ENCODE data around the gene TTBK2. TPM values are rescaled to one million over a fixed set of nuclear protein-coding genes. Genes with fewer than 3 reads are reported as not detected.
"Not testable (repeated sequence)": the region's sequence is repeated elsewhere in the genome, so short reads cannot be mapped to it uniquely, and the experiment has no call there.

TTBK2 gene
- total RNA-seq = 10 to 100 TPM; 17.2 to 17.7 TPM

DNA sequence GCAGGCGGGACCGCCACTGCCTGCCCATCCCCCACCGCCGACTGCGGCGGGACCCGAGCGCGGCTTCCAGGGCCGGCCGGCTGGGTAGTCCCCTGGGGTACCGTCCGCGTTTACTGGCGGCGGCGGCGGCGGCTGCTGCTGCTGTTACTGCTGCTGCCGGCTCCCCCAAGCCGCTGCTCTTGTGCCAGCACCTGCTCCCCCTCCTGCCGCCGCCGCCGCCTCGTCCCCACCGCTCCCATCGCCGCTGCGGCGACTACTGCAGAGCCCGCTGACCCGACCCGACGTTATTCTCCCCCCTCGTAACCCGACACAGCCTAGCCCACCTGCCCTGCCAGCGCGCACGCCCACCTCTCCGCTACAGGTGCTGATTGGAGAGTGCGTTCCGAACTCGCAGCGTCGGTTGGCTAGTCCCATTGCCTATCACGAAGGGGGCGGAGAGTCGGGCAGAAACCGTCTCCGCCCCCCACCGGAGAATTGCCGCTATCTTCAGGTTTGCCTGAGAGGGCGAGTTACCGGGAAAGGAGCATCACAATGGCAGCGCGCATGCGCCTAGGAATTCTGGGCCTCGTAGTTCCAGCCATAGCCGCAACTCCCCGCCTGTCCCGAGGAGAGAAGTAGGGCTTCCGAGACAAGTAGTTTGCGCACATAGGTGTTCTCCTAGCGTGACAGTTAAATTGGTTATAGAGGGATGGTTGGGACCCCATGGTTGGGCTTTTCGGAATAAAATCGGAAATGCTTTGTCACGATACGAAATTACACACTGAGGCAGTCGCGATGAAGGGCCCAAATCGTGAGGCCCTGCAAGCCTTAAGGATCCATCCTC lies at the start of gene TTBK2:
Gene TTBK2 (minus strand): TSS at position 260 of the 823 bp plus-strand sequence. CDS start 42,161 bp downstream, outside the sequence.
- H3K9me3 Mint-ChIP-seq = no peaks in the 10 kb centered on the region
- POLR2A ChIA-PET = interaction anchor here (1.0 kb wide), 1 partner anchor 10 kb away, joined by 3 read pairs; no protein-coding TSS in a partner anchor

DNA sequence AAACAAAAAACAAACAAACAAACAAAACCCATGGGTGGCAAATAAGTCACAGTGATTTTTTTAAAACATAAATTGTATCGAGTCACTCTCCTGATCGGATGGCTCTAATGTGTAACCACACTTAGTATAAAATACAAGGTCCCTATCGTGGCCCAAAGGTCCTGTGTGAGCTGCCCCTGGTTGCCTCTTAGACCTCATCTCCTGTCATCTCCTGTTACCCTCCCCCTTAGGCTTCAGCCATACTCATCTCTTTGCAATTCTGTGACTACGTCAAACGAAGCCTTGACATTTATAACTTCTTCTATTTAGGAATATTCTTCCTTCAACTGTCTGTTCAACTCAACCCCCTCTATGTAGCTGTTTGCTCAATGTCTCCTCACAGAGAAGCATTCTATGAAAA lies 43.9 kb upstream of the TTBK2 start:
- H3K36me3 Mint-ChIP-seq = peaks cover 29% of the 10 kb centered on the region
- peaks cover 2% of the 10 kb centered on the region for H3K4me1 Mint-ChIP-seq
- H3K9me3 Mint-ChIP-seq = peaks cover 4% of the 10 kb centered on the region
- POLR2A ChIA-PET = interaction anchor here (0.6 kb wide), 1 partner anchor 510 kb away, joined by 3 read pairs; no protein-coding TSS in a partner anchor
- no peak overlapping the region for H3K4me3 Mint-ChIP-seq
- ATAC-seq (ENCODE audit: low read depth) (no peak), DNase-seq (no peak)
- H3K27me3 Mint-ChIP-seq = no peaks in the 10 kb centered on the region
- no peak overlapping the region for H3K27ac Mint-ChIP-seq

More for the DNA sequence above, at the start of gene TTBK2:
- Mint-ChIP-seq H3K27ac (peak within 1 kb of the TSS; percentile 94), H3K4me3 (peak within 1 kb of the TSS; percentile 99), H3K4me1 (peaks cover 27% of the 10 kb centered on the region), H3K36me3 (peaks cover 9% of the 10 kb centered on the region), H3K27me3 (peaks cover 5% of the 10 kb centered on the region)
- ATAC-seq (ENCODE audit: low read depth) = peak; percentile 95
- peak; percentile 94 for DNase-seq

DNA sequence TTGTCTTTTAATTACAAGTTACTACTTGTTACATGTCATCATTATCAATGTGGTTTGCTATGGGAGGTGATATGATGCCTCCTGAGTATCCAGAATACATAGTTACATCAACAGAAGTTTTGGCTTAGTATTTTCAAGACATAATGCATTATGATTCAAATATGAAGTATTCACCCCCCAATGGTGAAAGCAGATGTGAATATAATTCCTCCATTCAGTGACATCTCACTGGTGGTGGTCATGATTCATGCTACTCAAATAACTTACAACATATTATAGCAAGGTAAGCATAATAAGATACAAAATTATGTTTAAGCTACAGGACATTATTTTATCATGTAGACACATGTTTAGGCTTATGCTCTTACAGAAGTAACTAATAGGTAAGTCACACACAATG lies 34.9 kb upstream of the TTBK2 start:
- POLR2A ChIA-PET = no interaction called here
- H3K9me3 Mint-ChIP-seq = no peaks in the 10 kb centered on the region
- no peak overlapping the region for H3K4me3 Mint-ChIP-seq
- ATAC-seq (ENCODE audit: low read depth) = no peak
- peaks cover 37% of the 10 kb centered on the region for H3K36me3 Mint-ChIP-seq
- peaks cover 2% of the 10 kb centered on the region for H3K4me1 Mint-ChIP-seq
- no peak overlapping the region for H3K27ac Mint-ChIP-seq
- H3K27me3 Mint-ChIP-seq = no peaks in the 10 kb centered on the region
- DNase-seq = no peak

DNA sequence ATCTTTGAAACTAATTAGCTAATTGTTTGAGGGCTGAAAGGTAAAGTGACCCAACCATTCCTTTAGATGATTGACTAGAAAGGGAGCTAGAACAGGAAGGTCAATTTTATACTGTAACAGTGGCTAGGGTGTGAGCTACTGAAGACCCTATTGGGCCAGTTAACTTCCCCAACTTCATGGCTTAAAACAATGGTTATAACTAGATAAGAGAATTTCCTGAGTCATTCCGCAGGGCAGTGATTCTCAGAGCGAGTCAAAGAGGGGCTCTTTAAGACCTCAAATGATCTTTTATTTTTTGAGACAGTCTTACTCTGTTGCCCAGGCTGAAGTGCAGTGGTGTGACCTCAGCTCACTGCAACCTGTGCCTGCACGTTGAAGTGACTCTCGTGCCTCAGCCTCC lies 33.7 kb upstream of the TTBK2 start:
- H3K27ac Mint-ChIP-seq = no peak overlapping the region
- peaks cover 35% of the 10 kb centered on the region for H3K36me3 Mint-ChIP-seq
- no peaks in the 10 kb centered on the region for H3K4me1 Mint-ChIP-seq
- H3K27me3 Mint-ChIP-seq = no peaks in the 10 kb centered on the region
- H3K4me3 Mint-ChIP-seq = no peak overlapping the region
- DNase-seq = no peak
- POLR2A ChIA-PET = no interaction called here
- no peaks in the 10 kb centered on the region for H3K9me3 Mint-ChIP-seq
- no peak for ATAC-seq (ENCODE audit: low read depth)

DNA sequence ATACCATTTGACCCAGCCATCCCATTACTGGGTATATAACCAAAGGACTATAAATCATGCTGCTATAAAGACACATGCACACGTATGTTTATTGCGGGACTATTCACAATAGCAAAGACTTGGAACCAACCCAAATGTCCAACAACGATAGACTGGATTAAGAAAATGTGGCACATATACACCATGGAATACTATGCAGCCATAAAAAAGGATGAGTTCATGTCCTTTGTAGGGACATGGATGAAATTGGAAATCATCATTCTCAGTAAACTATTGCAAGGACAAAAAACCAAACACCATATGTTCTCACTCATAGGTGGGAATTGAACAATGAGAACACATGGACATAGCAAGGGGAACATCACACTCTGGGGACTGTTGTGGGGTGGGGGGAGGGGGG lies 28.3 kb upstream of the TTBK2 start:
- H3K9me3 Mint-ChIP-seq; POLR2A ChIA-PET; H3K4me1 Mint-ChIP-seq; DNase-seq; H3K27ac Mint-ChIP-seq; H3K27me3 Mint-ChIP-seq; H3K4me3 Mint-ChIP-seq; ATAC-seq (ENCODE audit: low read depth): not testable (repeated sequence)
- peaks cover 35% of the 10 kb centered on the region for H3K36me3 Mint-ChIP-seq

DNA sequence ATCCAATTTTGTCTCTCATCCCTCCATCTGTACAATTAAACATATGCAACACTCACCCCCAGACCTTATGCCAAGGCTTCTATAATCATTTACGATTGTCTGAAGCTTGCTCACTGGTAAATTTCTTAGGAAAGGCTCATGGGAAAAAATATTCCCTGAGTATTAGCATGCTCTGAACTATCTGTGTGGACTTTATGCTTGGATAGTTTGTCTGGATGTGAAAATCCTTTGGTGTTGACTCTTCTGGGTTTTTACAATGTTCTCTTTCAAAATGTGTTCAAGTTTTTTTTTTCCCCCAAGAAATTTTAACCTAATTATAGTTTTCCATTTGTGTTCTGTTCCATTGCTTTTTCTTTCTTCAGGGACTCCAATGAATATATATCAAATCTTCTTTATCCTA lies 19.9 kb upstream of the TTBK2 start:
- POLR2A ChIA-PET = no interaction called here
- Mint-ChIP-seq H3K4me1 (no peaks in the 10 kb centered on the region), H3K27ac (no peak overlapping the region), H3K9me3 (no peaks in the 10 kb centered on the region), H3K27me3 (no peaks in the 10 kb centered on the region), H3K4me3 (no peak overlapping the region), H3K36me3 (peaks cover 9% of the 10 kb centered on the region)
- DNase-seq (no peak), ATAC-seq (ENCODE audit: low read depth) (no peak)

DNA sequence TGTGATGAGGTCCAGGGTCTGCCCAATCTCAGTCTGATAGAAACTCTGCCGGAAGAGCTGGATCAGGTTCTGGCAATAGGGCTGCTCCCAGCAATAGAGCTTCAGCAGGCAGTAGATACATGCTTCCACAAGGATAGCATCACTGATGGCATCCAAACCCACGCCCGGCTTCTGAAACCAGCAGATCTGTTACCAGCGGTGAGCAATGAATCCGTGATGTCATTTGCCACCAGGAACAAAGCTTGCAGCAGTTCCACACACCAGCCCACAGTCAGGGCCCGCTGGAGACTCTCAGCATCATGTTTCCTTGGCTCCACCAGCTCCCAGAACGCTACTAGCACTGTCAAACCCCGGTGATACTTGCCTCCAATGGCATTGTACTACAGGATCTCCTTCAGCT lies 19.3 kb upstream of the TTBK2 start:
- no peaks in the 10 kb centered on the region for H3K9me3 Mint-ChIP-seq
- no peak overlapping the region for H3K4me3 Mint-ChIP-seq
- ATAC-seq (ENCODE audit: low read depth) (no peak), DNase-seq (no peak)
- no peaks in the 10 kb centered on the region for H3K27me3 Mint-ChIP-seq
- H3K36me3 Mint-ChIP-seq = peaks cover 3% of the 10 kb centered on the region
- no peaks in the 10 kb centered on the region for H3K4me1 Mint-ChIP-seq
- POLR2A ChIA-PET = no interaction called here
- H3K27ac Mint-ChIP-seq = no peak overlapping the region

DNA sequence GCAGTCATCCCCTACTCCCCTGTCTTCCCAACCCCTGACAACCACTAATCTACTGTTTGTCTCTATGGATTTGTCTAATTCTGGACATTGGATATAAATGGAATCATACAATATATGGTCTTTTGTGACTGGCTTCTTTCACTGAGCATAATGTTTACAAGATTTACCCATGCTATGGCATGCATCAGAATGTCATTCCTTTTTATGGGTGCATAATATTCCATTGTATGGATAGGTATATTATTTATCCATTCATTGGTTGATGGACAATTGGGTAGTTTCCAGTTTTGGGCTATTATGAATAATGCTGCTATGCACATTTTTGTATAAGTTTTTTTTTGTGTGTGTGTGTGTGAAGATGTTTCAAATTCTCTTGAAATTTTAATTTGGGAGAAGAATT lies 16.6 kb upstream of the TTBK2 start:
- ATAC-seq (ENCODE audit: low read depth) (no peak), DNase-seq (no peak)
- peaks cover 2% of the 10 kb centered on the region for H3K27me3 Mint-ChIP-seq
- POLR2A ChIA-PET = no interaction called here
- no peaks in the 10 kb centered on the region for H3K4me1 Mint-ChIP-seq
- no peaks in the 10 kb centered on the region for H3K9me3 Mint-ChIP-seq
- no peaks in the 10 kb centered on the region for H3K36me3 Mint-ChIP-seq
- H3K4me3 Mint-ChIP-seq = no peak overlapping the region
- H3K27ac Mint-ChIP-seq = no peak overlapping the region

DNA sequence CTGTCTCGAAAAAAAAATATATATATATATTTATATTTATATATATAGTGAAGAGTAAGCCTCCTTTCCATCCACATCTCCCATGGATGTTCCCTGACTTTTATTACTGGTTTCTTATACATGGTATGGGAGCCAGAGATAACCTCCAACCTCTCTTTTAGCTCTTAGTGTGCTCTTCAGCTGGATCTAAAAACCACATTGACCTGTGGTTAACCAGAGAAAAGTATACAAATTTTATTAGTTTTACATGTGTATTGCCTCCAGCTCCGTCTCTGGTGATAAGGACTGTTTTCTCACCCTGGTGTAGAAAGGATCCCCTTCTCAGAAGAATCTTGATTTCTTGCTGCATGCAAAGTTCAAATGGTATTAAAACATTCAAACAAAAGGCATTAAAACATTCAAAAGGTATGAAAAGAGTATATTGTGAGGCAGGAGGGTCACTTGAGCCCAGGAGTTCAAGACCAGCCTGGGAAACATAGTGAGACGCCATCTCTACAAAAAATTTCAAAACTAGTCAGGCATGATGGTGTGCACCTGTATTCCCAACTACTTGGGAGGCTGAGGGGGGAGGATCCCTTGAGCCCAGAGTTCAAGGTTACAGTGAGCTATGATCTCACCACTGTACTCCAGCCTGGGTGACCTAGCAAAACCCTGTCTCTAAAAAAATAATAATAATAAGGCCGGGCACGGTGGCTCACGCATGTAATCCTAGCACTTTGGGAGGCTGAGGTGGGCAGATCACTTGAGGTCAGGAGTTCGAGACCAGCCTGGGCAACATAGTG lies 13.5 kb upstream of the TTBK2 start:
- POLR2A ChIA-PET = no interaction called here
- H3K9me3 Mint-ChIP-seq = no peaks in the 10 kb centered on the region
- ATAC-seq (ENCODE audit: low read depth) = no peak

DNA sequence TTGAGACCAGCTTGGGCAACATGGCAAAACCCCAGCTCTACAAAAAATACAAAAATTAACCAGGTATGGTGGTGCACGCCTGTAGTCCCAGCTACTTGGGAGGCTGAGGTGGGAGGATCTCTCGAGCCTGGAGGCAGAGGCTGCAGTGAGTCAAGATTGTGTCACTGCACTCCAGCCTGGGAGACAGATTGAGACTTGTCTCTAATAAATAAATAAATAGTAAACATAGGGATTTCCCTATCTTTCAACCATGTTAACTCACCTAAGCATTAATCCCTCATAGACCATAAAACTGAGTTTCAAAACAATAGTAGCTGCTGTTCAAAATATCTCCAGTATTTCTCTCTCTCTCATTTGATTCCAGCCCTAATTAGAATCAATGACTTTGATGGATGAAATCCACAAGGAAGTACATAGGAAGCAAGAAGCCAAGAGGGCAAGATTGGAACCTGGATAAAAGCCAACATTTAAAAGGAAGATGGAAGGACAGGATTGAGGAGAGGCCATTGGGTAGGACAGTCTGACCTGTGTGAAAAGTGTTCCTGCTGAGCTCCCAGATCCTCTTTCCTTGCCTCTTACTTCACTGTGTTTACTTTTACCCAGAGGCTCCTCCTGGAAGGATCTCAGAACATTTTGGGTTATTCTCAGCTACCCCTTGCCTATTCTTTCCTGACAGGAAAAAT lies 12.4 kb upstream of the TTBK2 start:
- Mint-ChIP-seq H3K27me3 (peaks cover 5% of the 10 kb centered on the region), H3K27ac (no peak overlapping the region), H3K4me3 (no peak overlapping the region), H3K4me1 (no peaks in the 10 kb centered on the region), H3K36me3 (no peaks in the 10 kb centered on the region), H3K9me3 (no peaks in the 10 kb centered on the region)
- POLR2A ChIA-PET = no interaction called here
- DNase-seq = no peak
- ATAC-seq (ENCODE audit: low read depth) = no peak

More for the DNA sequence above, 13.5 kb upstream of the TTBK2 start:
- Mint-ChIP-seq H3K36me3 (no peaks in the 10 kb centered on the region), H3K4me1 (no peaks in the 10 kb centered on the region), H3K27me3 (peaks cover 5% of the 10 kb centered on the region), H3K27ac (no peak overlapping the region), H3K4me3 (no peak overlapping the region)
- no peak for DNase-seq

DNA sequence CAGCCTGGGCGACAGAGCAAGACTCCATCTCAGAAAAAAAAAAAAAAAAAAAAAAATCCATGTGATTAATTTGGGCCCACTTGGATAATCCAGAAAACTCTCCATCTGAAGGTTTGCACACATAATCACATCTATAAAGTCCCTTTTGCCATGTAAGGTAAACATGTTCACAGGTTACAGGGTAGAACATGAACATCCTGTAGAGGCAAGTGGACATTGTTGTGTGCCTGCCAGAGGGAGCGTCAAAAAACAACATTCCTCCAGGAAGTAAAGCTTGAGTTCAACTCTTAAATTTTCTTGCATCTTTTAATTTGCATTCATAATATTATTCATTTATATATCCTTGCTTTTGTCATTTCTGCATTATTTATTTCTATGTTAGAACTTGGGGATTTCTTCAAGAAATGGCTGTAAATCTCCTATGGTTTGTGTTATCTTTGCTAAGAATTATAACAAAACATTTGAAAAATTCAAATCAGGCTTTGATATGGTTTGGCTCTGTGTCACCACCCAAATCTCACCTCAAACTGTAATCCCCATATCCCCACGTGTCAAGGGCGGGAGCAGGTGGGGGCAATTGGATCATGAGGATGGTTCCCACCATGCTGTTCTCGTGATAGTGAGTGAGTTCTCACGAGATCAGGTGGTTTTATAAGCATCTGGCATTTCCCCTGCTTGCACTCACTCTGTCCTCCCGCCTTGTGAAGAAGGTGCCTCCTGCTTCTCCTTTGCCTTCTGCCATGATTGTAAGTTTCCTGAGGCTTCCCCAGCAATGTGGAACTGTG lies 11.3 kb upstream of the TTBK2 start:
- H3K4me1 Mint-ChIP-seq = no peaks in the 10 kb centered on the region
- POLR2A ChIA-PET = no interaction called here
- H3K4me3 Mint-ChIP-seq = no peak overlapping the region
- H3K9me3 Mint-ChIP-seq = no peaks in the 10 kb centered on the region
- H3K36me3 Mint-ChIP-seq = no peaks in the 10 kb centered on the region
- H3K27me3 Mint-ChIP-seq = peaks cover 6% of the 10 kb centered on the region
- no peak for ATAC-seq (ENCODE audit: low read depth)
- DNase-seq = no peak
- H3K27ac Mint-ChIP-seq = no peak overlapping the region

DNA sequence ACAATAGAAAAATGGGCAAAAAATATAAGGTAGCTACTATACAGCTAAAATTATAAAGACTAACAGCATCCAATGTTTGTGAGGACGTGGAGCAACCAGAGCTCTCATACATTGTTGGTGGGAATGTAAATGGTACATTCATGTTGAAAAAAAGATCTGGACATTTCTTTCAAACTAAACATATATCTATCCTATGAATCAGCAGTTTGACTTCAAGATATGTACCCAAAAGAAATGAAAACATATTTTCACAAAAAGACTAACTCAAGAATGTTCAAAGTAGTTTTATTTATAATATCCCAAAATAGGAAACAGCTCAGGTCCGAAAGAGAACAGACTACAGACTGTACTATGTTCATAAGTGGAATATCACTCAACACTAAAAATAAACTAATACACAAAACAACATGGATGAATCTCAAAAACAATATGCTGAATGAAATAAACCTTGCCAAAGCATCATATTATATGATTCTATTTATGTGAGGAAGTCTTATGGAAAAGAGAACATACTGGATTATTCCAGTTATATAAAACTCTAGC lies 8.8 kb upstream of the TTBK2 start:
- ATAC-seq (ENCODE audit: low read depth) = no peak
- no peak for DNase-seq
- Mint-ChIP-seq H3K4me3 (no peak overlapping the region), H3K4me1 (no peaks in the 10 kb centered on the region), H3K27me3 (peaks cover 6% of the 10 kb centered on the region), H3K27ac (no peak overlapping the region), H3K36me3 (no peaks in the 10 kb centered on the region), H3K9me3 (no peaks in the 10 kb centered on the region)
- POLR2A ChIA-PET = no interaction called here

DNA sequence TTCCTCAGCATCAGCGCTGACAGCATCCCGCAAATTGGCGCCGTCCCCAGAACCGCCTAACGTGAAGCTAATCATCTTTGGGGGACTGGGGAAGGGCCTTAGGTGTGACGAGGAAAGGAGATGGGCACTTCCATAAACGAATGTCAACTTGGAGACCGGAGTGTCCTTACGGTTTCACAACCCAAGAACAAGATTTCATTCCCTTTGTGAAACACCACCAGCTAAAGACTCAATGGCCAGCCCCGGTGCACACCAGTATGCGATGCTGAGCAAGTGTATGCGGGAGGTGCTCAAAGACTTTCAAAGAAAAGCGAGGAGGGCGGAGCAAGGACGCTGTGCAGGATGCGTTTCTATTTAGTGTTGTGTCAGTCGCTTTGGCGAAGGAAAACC lies 759 bp upstream of the TTBK2 start:
- H3K4me3 Mint-ChIP-seq = peak overlapping the region; percentile 99
- H3K4me1 Mint-ChIP-seq = peaks cover 25% of the 10 kb centered on the region
- POLR2A ChIA-PET = interaction anchor here (1.0 kb wide), 1 partner anchor 9 kb away, joined by 3 read pairs; no protein-coding TSS in a partner anchor
- ATAC-seq (ENCODE audit: low read depth) (peak; percentile 20), DNase-seq (peak; percentile 56)
- peaks cover 5% of the 10 kb centered on the region for H3K27me3 Mint-ChIP-seq
- H3K27ac Mint-ChIP-seq = peak overlapping the region; percentile 94
- H3K9me3 Mint-ChIP-seq = no peaks in the 10 kb centered on the region
- peaks cover 6% of the 10 kb centered on the region for H3K36me3 Mint-ChIP-seq
